GM21529 (cell line): ENCODE results near the gene PRR4.

Source experiments
- ATAC-seq: cut with Tn5 transposase; IDR thresholded peaks from one replicate; pipeline ENCODE4 v1.9.1; 2021; ENCODE audit not compliant: unreplicated experiment

PRR4 gene

GRCh38 chr12:10849425-10849878, at the start of gene PRR4:
TSS of gene PRR4 (minus strand) at chr12:10849475. CDS start at chr12:10849437, 38 bp downstream.
- ATAC-seq = no peak

GRCh38 chr12:10896854-10897253, 47.6 kb upstream of the PRR4 start:
- no peak for ATAC-seq

- ATAC-seq = no peak
Observed at GRCh38 chr12:10891937-10892336, 42.7 kb upstream of the PRR4 start.

GRCh38 chr12:10889226-10889625, 40.0 kb upstream of the PRR4 start:
- ATAC-seq = no peak

GRCh38 chr12:10884086-10884725, 34.9 kb upstream of the PRR4 start, which contains the start of gene PRH1:
TSS of gene PRH1 (minus strand) at chr12:10884255. CDS start at chr12:10884217, 38 bp downstream.
- ATAC-seq = no peak

GRCh38 chr12:10873378-10873777, 24.1 kb upstream of the PRR4 start:
- no peak for ATAC-seq

- ATAC-seq = no peak
Observed at GRCh38 chr12:10867381-10867780, 18.1 kb upstream of the PRR4 start.

GRCh38 chr12:10863512-10864218, 14.4 kb upstream of the PRR4 start:
- ATAC-seq = no peak

GRCh38 chr12:10861366-10861765, 12.1 kb upstream of the PRR4 start:
- no peak for ATAC-seq

GRCh38 chr12:10855807-10856206, 6.5 kb upstream of the PRR4 start:
- ATAC-seq = no peak

- no peak for ATAC-seq
Observed at GRCh38 chr12:10853776-10854175, 4.5 kb upstream of the PRR4 start.

GRCh38 chr12:10851243-10851858, 2.1 kb upstream of the PRR4 start:
- no peak for ATAC-seq

- no peak for ATAC-seq
Observed at GRCh38 chr12:10847744-10848143, 1.5 kb downstream of the PRR4 start.

- ATAC-seq = no peak
Observed at GRCh38 chr12:10842862-10843261, 6.4 kb downstream of the PRR4 start.

GRCh38 chr12:10838461-10838860, 10.8 kb downstream of the PRR4 start:
- no peak for ATAC-seq

GRCh38 chr12:10829994-10830393, 19.3 kb downstream of the PRR4 start:
- ATAC-seq = no peak

GRCh38 chr12:10826258-10826657, 23.0 kb downstream of the PRR4 start, which contains the start of gene TAS2R10:
TSS of gene TAS2R10 (minus strand) at chr12:10826358. CDS start at chr12:10826269, 89 bp downstream.
- no peak for ATAC-seq

GRCh38 chr12:10824957-10825356, 24.3 kb downstream of the PRR4 start:
- no peak for ATAC-seq

- ATAC-seq = no peak
Observed at GRCh38 chr12:10811883-10812536, 37.3 kb downstream of the PRR4 start.

- no peak for ATAC-seq
Observed at GRCh38 chr12:10810068-10810467, 39.2 kb downstream of the PRR4 start, which contains the start of gene TAS2R9. TSS of gene TAS2R9 (minus strand) at chr12:10810168. CDS start at chr12:10810075, 93 bp downstream.

GRCh38 chr12:10807186-10807585, 42.1 kb downstream of the PRR4 start, which contains the start of gene TAS2R8:
TSS of gene TAS2R8 (minus strand) at chr12:10807286. CDS start at chr12:10806980, 306 bp downstream.
- no peak for ATAC-seq
